ENCODE measurements around the gene LRRC7.

- TF ChIP-seq FOXP2 (optimal IDR thresholded peaks at IDR 0.05; ENCODE audit: control extremely low read depth, extremely low read length, insufficient read depth), result no peak
- TF ChIP-seq POLR2AphosphoS5 (IDR thresholded peaks at IDR 0.05; ENCODE audit: borderline replicate concordance, low read depth, low read length), result no peak
- TF ChIP-seq EZH2 (IDR thresholded peaks at IDR 0.05), result no peak
Observed at GRCh38 chr1:70164350-70164749, 596.6 kb downstream of the LRRC7 start.

Data from SK-N-MC (cell line).